ENCODE results near the gene AK8.

GRCh38 chr9:132773764-132774339, 104.2 kb downstream of the AK8 start:
- TF ChIP-seq CTCF (IDR thresholded peaks at IDR 0.05 in 2 of 3, conservative IDR thresholded peaks at IDR 0.05 in 1 of 3; ENCODE audit: borderline replicate concordance in 1 of 3, insufficient read depth in 1 of 3, low read depth in 2 of 3, low read length in 2 of 3) (no peak), TCF7L2 (IDR thresholded peaks at IDR 0.05; ENCODE audit: borderline replicate concordance, extremely low read depth, insufficient read depth, insufficient read length) (no peak), EZH2 (IDR thresholded peaks at IDR 0.05) (no peak), POLR2AphosphoS5 (IDR thresholded peaks at IDR 0.05; ENCODE audit: low read depth, low read length) (no peak), RAD21 (IDR thresholded peaks at IDR 0.05; ENCODE audit: low read depth) (no peak), POLR2A (IDR thresholded peaks at IDR 0.05; ENCODE audit: borderline replicate concordance, extremely low read depth, insufficient read depth, insufficient read length) (no peak), EZH2phosphoT487 (IDR thresholded peaks at IDR 0.05; ENCODE audit: borderline replicate concordance) (no peak), CEBPB (IDR thresholded peaks at IDR 0.05; ENCODE audit: low read depth) (no peak), REST (IDR thresholded peaks at IDR 0.05; ENCODE audit: low read depth) (no peak)
